Activated naive CD8-positive, alpha-beta T cell treated with anti-CD3 and anti-CD28 coated beads, Interleukin-2, amount 50 U/mL, for 24 hours (primary cell): ENCODE data around the gene BNIP5.
"Not testable (repeated sequence)": the region's sequence is repeated elsewhere in the genome, so short reads cannot be mapped to it uniquely, and the experiment has no call there.

Experiments
- ATAC-seq: fragments of 150-1000 bp; cut with Tn5 transposase; one replicate; pipeline ENCODE4 v1.10.0; 2021
- DNase-seq: peaks from one replicate; pipeline ENCODE4 v3.0.0; 2021
- H3K27ac Mint-ChIP-seq: one replicate; pipeline ENCODE4 v1.8.0; 2021; ENCODE audit warnings: mild to moderate bottlenecking, mixed read lengths
- H3K27me3 Mint-ChIP-seq: one replicate; pipeline ENCODE4 v1.8.0; 2021; ENCODE audit warnings: mixed read lengths
- H3K36me3 Mint-ChIP-seq: one replicate; pipeline ENCODE4 v1.8.0; 2021; ENCODE audit warnings: low read depth, mixed read lengths
- H3K4me1 Mint-ChIP-seq: one replicate; pipeline ENCODE4 v1.8.0; 2021; ENCODE audit warnings: mixed read lengths
- H3K4me3 Mint-ChIP-seq: one replicate; pipeline ENCODE4 v1.8.0; 2021; ENCODE audit warnings: mild to moderate bottlenecking, moderate library complexity, mixed read lengths
- H3K9me3 Mint-ChIP-seq: one replicate; pipeline ENCODE4 v1.8.0; 2021; ENCODE audit warnings: mixed read lengths

BNIP5 gene

DNA sequence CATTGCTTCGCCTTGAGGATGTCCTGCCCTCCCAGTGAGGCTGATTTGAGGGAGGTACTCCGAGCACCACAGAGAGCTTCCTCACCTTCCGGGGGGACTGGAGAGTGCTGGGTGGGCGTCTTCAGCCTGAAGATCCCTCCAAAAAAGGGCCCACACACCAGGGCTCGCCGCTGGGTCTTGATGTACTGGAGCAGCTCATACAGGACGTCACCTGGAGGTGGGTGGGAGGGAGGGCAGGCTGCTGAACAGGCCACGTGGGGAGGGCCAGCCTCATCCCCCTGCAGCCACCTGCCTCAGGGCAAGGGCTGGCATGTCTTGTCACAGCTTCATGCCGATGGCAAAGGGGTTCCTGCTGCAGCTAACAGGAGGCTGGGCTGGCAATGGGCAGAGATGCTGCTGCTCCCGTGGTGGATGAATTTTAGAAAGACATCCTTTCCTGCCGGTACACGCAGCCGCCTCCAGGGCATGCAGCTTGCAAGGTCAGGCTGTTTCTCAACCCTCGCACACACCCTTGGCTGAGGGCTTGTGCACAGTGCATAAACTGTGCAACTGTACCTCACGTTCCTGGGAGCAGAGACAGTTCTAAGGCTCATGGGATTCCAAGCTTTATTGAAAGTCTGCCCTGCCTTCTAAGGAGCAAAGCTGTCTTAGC is 36.8 kb upstream of the BNIP5 start:
- peaks cover 1% of the 10 kb centered on the region for H3K4me1 Mint-ChIP-seq
- H3K4me3 Mint-ChIP-seq, result no peak overlapping the region
- no peak for DNase-seq
- no peaks in the 10 kb centered on the region for H3K9me3 Mint-ChIP-seq
- H3K27ac Mint-ChIP-seq, result no peak overlapping the region
- H3K36me3 Mint-ChIP-seq, result no peaks in the 10 kb centered on the region
- ATAC-seq, result no peak
- no peaks in the 10 kb centered on the region for H3K27me3 Mint-ChIP-seq

DNA sequence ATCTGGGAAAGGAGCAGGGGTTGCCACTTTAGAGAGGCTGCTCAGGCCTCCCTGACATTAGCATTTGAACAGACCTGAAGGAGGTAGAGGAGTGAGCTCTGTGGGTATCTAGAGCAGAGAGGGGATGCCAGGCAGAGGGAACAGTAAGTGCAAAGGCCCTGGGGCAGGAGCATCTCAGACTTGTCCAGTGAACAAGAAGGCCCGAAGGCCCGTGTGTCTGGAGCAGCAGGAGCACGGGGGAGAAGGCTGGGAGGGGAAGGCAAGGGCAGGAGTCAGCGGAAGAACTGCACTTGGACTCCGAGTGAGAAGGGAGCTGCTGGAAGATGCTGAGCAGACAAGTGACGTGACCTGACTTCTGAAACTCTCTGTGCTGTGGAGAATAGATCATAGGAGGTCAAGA is 35.4 kb upstream of the BNIP5 start:
- Mint-ChIP-seq H3K27me3 (no peaks in the 10 kb centered on the region), H3K27ac (no peak overlapping the region), H3K36me3 (no peaks in the 10 kb centered on the region), H3K4me3 (no peak overlapping the region), H3K9me3 (no peaks in the 10 kb centered on the region), H3K4me1 (peaks cover 1% of the 10 kb centered on the region)
- DNase-seq (no peak), ATAC-seq (no peak)

DNA sequence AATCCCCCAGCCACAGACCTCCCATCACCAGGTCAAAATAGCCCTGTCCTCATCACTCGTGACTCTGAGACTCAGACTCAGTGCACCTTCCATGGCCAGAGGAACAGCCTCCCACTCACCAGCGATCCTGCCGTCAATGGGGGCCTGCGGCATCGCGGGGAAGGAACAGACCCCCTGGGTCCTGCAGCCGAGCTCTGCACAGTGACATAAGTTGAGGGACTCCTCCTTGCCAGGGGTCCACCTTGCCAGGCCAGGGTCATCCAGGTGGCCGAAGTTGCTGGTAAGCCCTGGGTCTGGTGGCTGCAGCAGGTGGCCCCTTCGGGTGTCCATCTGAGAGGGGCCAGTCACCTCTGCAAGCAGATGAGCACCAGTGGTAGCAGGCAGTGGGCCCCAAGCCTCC is 34.5 kb upstream of the BNIP5 start:
- DNase-seq, result no peak
- Mint-ChIP-seq H3K4me1 (peaks cover 1% of the 10 kb centered on the region), H3K36me3 (no peaks in the 10 kb centered on the region), H3K9me3 (no peaks in the 10 kb centered on the region), H3K27me3 (no peaks in the 10 kb centered on the region), H3K27ac (no peak overlapping the region), H3K4me3 (no peak overlapping the region)
- no peak for ATAC-seq

DNA sequence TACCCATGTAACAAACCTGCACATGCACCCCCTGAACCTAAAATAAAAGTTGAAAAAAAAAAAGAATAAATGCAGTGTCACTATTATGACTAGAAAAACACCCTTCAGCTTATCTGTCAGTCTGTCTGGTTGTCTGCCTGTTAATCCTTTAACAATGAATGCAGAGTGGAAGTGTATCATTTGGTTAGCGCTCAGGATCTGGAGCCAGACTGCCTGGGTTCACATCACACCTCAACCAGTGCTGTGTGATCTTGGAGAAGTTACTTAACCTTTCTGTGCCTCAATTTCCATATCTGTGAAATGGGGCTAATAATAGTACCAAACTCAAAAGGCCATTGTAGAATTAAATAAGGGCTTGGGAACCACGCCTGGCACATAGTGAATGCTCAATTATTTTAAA is 34.0 kb upstream of the BNIP5 start:
- Mint-ChIP-seq H3K4me3 (no peak overlapping the region), H3K27ac (no peak overlapping the region), H3K27me3 (no peaks in the 10 kb centered on the region), H3K4me1 (peaks cover 1% of the 10 kb centered on the region), H3K9me3 (no peaks in the 10 kb centered on the region), H3K36me3 (no peaks in the 10 kb centered on the region)
- ATAC-seq (no peak), DNase-seq (no peak)

DNA sequence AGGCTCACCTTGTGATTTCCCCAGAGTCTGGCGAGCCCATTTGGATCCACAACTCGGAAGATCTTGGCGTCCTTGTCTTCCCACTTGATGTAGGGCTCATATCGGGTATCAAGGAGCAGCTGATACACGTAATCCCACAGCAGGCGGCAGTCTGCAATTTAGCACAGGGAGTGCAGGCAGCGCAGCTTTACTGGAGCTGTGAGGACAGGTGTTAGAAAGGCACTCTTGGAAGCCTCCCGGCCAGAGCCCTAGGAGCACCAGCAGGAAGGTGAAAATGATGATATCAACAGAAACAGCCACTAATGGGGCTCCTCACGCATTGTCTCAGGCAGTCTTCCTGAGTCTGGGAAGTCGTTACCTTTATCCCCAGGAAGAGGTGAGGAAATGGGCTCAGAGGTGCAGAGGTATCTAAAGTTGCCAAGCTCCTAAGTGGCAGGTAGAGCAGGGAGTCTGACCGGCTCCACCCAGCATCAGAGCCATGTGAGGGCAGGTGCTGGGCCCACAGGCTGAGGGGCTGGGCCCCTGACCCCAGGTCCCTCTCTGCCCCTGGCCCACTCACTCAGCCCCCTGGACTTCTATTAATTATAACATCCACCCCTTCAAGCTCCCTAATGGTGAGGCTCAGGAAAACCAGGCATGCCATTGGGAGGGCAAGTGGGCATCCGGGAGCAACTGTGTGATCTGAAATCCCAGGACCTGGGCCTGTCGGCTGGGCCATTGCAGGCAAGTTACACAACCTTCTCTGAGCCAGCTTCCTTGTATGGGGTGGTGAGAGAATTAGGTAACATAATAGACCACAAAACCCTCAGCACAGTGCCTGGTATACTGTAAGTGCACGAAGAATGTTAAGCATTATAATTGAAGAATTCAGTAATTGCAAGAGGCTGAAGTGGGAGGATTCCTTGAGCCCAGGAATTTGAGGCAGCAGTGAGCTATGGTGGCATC is 32.5 kb upstream of the BNIP5 start:
- H3K27ac Mint-ChIP-seq, result no peak overlapping the region
- peaks cover 1% of the 10 kb centered on the region for H3K4me1 Mint-ChIP-seq
- H3K27me3 Mint-ChIP-seq, result no peaks in the 10 kb centered on the region
- no peaks in the 10 kb centered on the region for H3K9me3 Mint-ChIP-seq
- no peak overlapping the region for H3K4me3 Mint-ChIP-seq
- DNase-seq (no peak), ATAC-seq (no peak)
- H3K36me3 Mint-ChIP-seq, result no peaks in the 10 kb centered on the region

DNA sequence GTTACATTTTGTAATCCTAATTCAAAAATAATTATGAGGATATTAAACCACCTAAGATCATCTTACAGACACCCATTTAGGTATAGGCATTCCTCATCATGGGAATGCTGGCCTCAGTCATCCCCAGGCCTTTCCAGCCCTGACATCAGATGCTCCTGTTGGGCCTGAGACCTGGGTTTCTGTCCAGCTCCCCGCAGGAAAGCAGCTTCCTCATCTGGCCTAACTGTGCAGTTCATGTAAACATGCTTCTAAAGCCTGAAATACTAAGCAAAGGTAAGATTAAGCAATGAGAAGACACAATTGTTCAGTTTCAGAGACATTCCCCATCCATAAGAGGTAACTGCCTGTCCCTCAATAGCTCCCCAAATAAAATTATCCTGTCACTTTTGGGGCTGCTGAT is 31.7 kb upstream of the BNIP5 start:
- Mint-ChIP-seq H3K4me3 (no peak overlapping the region), H3K4me1 (peaks cover 1% of the 10 kb centered on the region)
- no peak for ATAC-seq

GRCh38 chr6:36367743-36368142 is 31.1 kb upstream of the BNIP5 start:
- Mint-ChIP-seq H3K4me1 (peaks cover 1% of the 10 kb centered on the region), H3K36me3 (no peaks in the 10 kb centered on the region), H3K27me3 (no peaks in the 10 kb centered on the region), H3K9me3 (no peaks in the 10 kb centered on the region), H3K27ac (no peak overlapping the region), H3K4me3 (no peak overlapping the region)
- no peak for ATAC-seq
- no peak for DNase-seq

More for the DNA sequence above, 31.7 kb upstream of the BNIP5 start:
- H3K27ac Mint-ChIP-seq, result no peak overlapping the region
- no peaks in the 10 kb centered on the region for H3K36me3 Mint-ChIP-seq
- no peaks in the 10 kb centered on the region for H3K9me3 Mint-ChIP-seq
- DNase-seq, result no peak
- H3K27me3 Mint-ChIP-seq, result no peaks in the 10 kb centered on the region

- Mint-ChIP-seq H3K36me3 (no peaks in the 10 kb centered on the region), H3K27ac (peak overlapping the region; percentile 18), H3K4me1 (peaks cover 7% of the 10 kb centered on the region), H3K27me3 (no peaks in the 10 kb centered on the region), H3K4me3 (no peak overlapping the region), H3K9me3 (no peaks in the 10 kb centered on the region)
- DNase-seq, result peak; percentile 15
- no peak for ATAC-seq
These were observed 28.2 kb upstream of the BNIP5 start for GRCh38 chr6:36364669-36365479.

DNA sequence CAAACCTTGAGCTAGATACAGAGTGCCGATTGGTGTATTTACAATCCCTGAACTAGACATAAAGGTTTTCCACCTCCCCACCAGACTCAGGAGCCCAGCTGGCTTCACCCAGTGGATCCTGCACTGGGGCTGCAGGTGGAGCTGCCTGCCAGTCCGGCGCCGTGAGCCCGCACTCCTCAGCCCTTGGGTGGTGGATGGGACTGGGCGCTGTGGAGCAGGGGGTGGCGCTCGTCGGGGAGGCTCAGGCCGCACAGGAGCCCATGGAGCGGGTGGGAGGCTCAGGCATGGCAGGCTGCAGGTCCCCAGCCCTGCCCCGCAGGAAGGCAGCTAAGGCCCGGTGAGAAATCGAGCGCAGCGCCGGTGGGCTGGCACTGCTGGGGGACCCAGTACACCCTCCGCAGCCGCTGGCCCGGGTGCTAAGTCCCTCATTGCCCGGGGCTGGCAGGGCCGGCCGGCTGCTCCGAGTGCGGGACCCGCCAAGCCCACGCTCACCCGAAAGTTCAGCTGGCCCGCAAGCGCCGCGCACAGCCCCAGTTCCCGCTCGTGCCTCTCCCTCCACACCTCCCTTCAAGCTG is 27.5 kb upstream of the BNIP5 start:
- H3K27me3 Mint-ChIP-seq, H3K4me1 Mint-ChIP-seq, DNase-seq, H3K9me3 Mint-ChIP-seq, H3K27ac Mint-ChIP-seq, H3K4me3 Mint-ChIP-seq, H3K36me3 Mint-ChIP-seq, ATAC-seq: not testable (repeated sequence)

DNA sequence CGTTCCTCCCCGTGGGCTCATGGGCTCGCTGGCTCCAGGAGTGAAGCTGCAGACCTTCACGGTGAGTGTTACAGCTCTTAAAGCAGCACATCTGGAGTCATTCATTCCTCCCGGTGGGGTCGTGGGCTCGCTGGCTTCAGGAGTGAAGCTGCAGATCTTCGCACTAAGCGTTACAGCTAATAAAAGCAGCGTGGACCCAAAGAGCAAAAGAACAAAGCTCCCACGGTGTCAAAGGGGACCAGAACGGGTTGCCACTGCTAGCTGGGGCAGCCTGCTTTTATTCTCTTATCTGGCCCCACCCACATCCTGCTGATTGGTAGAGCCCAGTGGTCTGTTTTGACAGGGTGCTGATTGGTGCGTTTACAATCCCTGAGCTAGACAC is 26.7 kb upstream of the BNIP5 start:
- ATAC-seq, H3K27ac Mint-ChIP-seq, DNase-seq, H3K27me3 Mint-ChIP-seq, H3K36me3 Mint-ChIP-seq, H3K4me3 Mint-ChIP-seq, H3K9me3 Mint-ChIP-seq: not testable (repeated sequence)
- H3K4me1 Mint-ChIP-seq, result peaks cover 11% of the 10 kb centered on the region

GRCh38 chr6:36362551-36363370 is 26.1 kb upstream of the BNIP5 start:
- no peak for ATAC-seq
- Mint-ChIP-seq H3K4me3 (no peak overlapping the region), H3K27me3 (no peaks in the 10 kb centered on the region), H3K4me1 (peaks cover 17% of the 10 kb centered on the region), H3K9me3 (no peaks in the 10 kb centered on the region), H3K27ac (no peak overlapping the region), H3K36me3 (no peaks in the 10 kb centered on the region)
- DNase-seq, result no peak

DNA sequence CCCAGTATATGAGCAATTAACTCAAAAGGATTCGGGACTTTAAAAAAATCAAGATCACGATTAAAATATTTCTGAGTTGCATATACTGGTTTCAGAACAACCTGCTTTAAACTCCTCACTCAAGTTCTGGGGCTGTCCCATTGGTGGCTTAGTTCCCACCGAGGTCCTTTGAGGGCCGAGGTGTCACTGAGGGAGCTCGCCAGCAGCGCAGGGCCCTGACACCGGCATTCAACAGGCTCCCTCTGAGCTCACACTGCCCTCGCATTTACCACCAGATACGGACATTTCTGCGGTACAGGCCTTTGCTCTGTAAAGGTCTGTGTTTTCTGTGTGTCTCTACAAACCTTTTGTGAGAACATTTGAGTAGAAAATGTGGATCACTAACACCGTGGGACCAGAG is 24.4 kb upstream of the BNIP5 start:
- no peaks in the 10 kb centered on the region for H3K36me3 Mint-ChIP-seq
- H3K9me3 Mint-ChIP-seq, result no peaks in the 10 kb centered on the region
- ATAC-seq (no peak), DNase-seq (no peak)
- no peak overlapping the region for H3K4me3 Mint-ChIP-seq
- peaks cover 23% of the 10 kb centered on the region for H3K4me1 Mint-ChIP-seq
- H3K27me3 Mint-ChIP-seq, result peaks cover 3% of the 10 kb centered on the region
- H3K27ac Mint-ChIP-seq, result no peak overlapping the region

DNA sequence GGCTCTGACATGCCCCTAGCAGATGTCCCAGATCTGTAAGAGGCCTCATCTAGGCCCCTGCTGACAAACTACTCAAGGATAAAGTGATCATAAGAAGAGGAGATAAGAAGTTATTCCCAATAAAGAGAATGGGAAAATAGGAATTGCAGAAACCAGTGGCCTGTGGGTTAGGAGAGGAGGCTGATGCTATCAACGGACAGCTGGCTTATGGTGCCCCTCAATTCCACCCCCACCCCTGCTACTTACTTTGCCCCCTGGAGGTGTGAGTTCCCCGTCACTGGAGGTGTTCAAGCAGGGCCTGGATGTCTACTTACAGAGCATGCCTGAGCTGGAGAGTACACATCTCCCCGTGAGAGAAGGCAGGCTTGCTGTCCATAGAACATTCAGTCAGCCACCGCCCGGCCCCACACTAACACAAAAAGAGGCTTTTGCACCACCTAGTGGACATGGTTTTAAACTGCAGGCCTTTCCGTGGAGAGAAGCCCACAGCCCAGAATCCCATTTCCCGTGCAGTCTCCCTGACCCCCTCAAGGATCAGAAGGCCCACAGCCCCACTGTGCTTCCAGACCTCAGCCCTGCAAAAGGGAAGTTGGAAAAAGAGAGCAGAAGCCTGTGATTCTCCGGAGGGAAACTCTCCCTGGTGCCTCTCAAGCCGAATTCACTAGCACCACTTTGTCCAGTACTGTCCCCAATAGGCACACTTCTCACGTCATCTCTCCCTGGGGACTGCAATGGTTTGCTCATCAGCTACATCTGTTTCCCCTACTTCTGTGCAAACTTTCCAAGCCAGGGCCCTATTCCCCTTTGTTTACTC is 23.8 kb upstream of the BNIP5 start:
- Mint-ChIP-seq H3K36me3 (no peaks in the 10 kb centered on the region), H3K4me1 (peaks cover 23% of the 10 kb centered on the region), H3K27me3 (peaks cover 3% of the 10 kb centered on the region), H3K27ac (no peak overlapping the region), H3K4me3 (no peak overlapping the region), H3K9me3 (no peaks in the 10 kb centered on the region)
- DNase-seq (peak; percentile 67), ATAC-seq (peak; percentile 83)
